ENCODE measurements around the gene TNFSF8. TPM values are rescaled to one million over a fixed set of nuclear protein-coding genes. Genes with fewer than 3 reads are reported as not detected.

The TNFSF8 gene
- total and polyA plus RNA-seq, 9 of the 15 experiments (the other 6 are each of a cell fraction or from before 2014, with no cell fraction given): 0.09 TPM; not detected in 8

- in situ Hi-C loops (cut with MboI): loop anchor here (25.0 kb wide), 1 partner anchor 164 kb away; no protein-coding TSS in a partner anchor
- intact Hi-C loops (cut with micrococcal nuclease): no loop called here
- Histone ChIP-seq H3K9ac (ENCODE audit: insufficient read depth in 1 of 2, low read depth in 2 of 2, low read length in 2 of 2) (no peak overlapping the region), H3K27me3 (ENCODE audit: control insufficient read depth in 2 of 2, insufficient read depth in 2 of 2, low read length in 2 of 2) (no peaks in the 10 kb centered on the region), H3K9me3 (replicated peaks; ENCODE audit: control insufficient read depth, insufficient read depth, low read depth, low read length) (no peaks in the 10 kb centered on the region), H2AFZ (ENCODE audit: low read depth, low read length) (no peak overlapping the region), H4K20me1 (replicated peaks; ENCODE audit: control insufficient read depth, insufficient read depth, low read length) (no peaks in the 10 kb centered on the region), H3K9me1 (ENCODE audit: control insufficient read depth, insufficient read depth, low read length) (no peaks in the 10 kb centered on the region), H3K4me2 (ENCODE audit: insufficient read depth, low read length) (no peak overlapping the region), H3K4me1 (replicated peaks in 1 of 2; ENCODE audit: control insufficient read depth in 2 of 2, insufficient read depth in 2 of 2, low read length in 2 of 2) (no peaks in the 10 kb centered on the region), H3K4me3 (no peak overlapping the region), H3K36me3 (ENCODE audit: control insufficient read depth, insufficient read depth, low read length) (no peaks in the 10 kb centered on the region), H3K27ac (ENCODE audit: extremely low read depth, low read depth, low read length) (no peak overlapping the region), H3K79me2 (ENCODE audit: control insufficient read depth, insufficient read depth, low read length) (no peaks in the 10 kb centered on the region)
- BruUV-seq (replicated peaks): no TSS peak
- POLR2A ChIA-PET: no interaction called here
- no peak for DNase-seq (ENCODE audit: extremely low read depth in 1 of 4, low spot score in 3 of 4)
- no peak for FAIRE-seq
- ATAC-seq: no peak
- CTCF ChIA-PET (ENCODE audit: low intra/inter-chr PET ratio): no interaction called here
- WGBS (ENCODE audit: insufficient coverage, low coverage, missing lambda C conversion rate): 0% methylated on average over 1 of the region's 1 CpG
- TF ChIP-seq, protein P1, sequence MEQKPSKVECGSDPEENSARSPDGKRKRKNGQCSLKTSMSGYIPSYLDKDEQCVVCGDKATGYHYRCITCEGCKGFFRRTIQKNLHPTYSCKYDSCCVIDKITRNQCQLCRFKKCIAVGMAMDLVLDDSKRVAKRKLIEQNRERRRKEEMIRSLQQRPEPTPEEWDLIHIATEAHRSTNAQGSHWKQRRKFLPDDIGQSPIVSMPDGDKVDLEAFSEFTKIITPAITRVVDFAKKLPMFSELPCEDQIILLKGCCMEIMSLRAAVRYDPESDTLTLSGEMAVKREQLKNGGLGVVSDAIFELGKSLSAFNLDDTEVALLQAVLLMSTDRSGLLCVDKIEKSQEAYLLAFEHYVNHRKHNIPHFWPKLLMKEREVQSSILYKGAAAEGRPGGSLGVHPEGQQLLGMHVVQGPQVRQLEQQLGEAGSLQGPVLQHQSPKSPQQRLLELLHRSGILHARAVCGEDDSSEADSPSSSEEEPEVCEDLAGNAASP (IDR thresholded peaks at IDR 0.05): no peak
- TF ChIP-seq ZNF644 (tag; IDR thresholded peaks at IDR 0.05; ENCODE audit: low read depth) (no peak), ATF4 (CRISPR knock-in tag; IDR thresholded peaks at IDR 0.05) (no peak), COPS2 (conservative IDR thresholded peaks at IDR 0.05) (no peak), HDAC8 (tag; IDR thresholded peaks at IDR 0.05) (no peak)
- TF ChIP-seq, protein P2, sequence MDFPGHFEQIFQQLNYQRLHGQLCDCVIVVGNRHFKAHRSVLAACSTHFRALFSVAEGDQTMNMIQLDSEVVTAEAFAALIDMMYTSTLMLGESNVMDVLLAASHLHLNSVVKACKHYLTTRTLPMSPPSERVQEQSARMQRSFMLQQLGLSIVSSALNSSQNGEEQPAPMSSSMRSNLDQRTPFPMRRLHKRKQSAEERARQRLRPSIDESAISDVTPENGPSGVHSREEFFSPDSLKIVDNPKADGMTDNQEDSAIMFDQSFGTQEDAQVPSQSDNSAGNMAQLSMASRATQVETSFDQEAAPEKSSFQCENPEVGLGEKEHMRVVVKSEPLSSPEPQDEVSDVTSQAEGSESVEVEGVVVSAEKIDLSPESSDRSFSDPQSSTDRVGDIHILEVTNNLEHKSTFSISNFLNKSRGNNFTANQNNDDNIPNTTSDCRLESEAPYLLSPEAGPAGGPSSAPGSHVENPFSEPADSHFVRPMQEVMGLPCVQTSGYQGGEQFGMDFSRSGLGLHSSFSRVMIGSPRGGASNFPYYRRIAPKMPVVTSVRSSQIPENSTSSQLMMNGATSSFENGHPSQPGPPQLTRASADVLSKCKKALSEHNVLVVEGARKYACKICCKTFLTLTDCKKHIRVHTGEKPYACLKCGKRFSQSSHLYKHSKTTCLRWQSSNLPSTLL (IDR thresholded peaks at IDR 0.05): no peak
- TF ChIP-seq, protein P3, sequence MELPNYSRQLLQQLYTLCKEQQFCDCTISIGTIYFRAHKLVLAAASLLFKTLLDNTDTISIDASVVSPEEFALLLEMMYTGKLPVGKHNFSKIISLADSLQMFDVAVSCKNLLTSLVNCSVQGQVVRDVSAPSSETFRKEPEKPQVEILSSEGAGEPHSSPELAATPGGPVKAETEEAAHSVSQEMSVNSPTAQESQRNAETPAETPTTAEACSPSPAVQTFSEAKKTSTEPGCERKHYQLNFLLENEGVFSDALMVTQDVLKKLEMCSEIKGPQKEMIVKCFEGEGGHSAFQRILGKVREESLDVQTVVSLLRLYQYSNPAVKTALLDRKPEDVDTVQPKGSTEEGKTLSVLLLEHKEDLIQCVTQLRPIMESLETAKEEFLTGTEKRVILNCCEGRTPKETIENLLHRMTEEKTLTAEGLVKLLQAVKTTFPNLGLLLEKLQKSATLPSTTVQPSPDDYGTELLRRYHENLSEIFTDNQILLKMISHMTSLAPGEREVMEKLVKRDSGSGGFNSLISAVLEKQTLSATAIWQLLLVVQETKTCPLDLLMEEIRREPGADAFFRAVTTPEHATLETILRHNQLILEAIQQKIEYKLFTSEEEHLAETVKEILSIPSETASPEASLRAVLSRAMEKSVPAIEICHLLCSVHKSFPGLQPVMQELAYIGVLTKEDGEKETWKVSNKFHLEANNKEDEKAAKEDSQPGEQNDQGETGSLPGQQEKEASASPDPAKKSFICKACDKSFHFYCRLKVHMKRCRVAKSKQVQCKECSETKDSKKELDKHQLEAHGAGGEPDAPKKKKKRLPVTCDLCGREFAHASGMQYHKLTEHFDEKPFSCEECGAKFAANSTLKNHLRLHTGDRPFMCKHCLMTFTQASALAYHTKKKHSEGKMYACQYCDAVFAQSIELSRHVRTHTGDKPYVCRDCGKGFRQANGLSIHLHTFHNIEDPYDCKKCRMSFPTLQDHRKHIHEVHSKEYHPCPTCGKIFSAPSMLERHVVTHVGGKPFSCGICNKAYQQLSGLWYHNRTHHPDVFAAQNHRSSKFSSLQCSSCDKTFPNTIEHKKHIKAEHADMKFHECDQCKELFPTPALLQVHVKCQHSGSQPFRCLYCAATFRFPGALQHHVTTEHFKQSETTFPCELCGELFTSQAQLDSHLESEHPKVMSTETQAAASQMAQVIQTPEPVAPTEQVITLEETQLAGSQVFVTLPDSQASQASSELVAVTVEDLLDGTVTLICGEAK (IDR thresholded peaks at IDR 0.05): no peak
- TF ChIP-seq, protein P3 (CRISPR knock-in tag; IDR thresholded peaks at IDR 0.05): no peak
These were observed 29.2 kb downstream of the TNFSF8 start for GRCh38 chr9:114900942-114901802.
